RWPE2 (cell line): ENCODE measurements around the gene HSFX3.
"Not testable (repeated sequence)": the region's sequence is repeated elsewhere in the genome, so short reads cannot be mapped to it uniquely, and the experiment has no call there.

Experiments
- ATAC-seq: fragments of 200-7000 bp; cut with Tn5 transposase; 3 replicates; pipeline ENCODE4 v1.9.1; 2021; ENCODE audit warnings: low read depth
- DNase-seq: peaks from one replicate; pipeline ENCODE4 v3.0.0-alpha.2; 2020; ENCODE audit warnings: low spot score
- H3K27ac ChIP-seq: fragments of 450-650 bp; 2 replicates; pipeline ENCODE4 v1.5.1; 2017; ENCODE audit warnings: mild to moderate bottlenecking; ENCODE audit not compliant: poor library complexity, severe bottlenecking
- H3K27me3 ChIP-seq: fragments of 250-450 bp; sonication (Bioruptor Pico); 2 replicates; pipeline ENCODE4 v1.5.1; 2021; ENCODE audit warnings: mild to moderate bottlenecking, moderate library complexity; ENCODE audit not compliant: insufficient read depth, poor library complexity, severe bottlenecking
- H3K36me3 ChIP-seq: fragments of 250-450 bp; sonication (Bioruptor Pico); 2 replicates; pipeline ENCODE4 v1.5.1; 2020; ENCODE audit warnings: low read depth, mild to moderate bottlenecking, moderate library complexity
- H3K4me1 ChIP-seq: fragments of 250-450 bp; sonication (Bioruptor Pico); 2 replicates; pipeline ENCODE4 v1.5.1; 2021; ENCODE audit warnings: mild to moderate bottlenecking, moderate library complexity; ENCODE audit not compliant: insufficient read depth, poor library complexity, severe bottlenecking
- H3K4me3 ChIP-seq: fragments of 250-450 bp; sonication (Bioruptor Pico); 2 replicates; pipeline ENCODE4 v1.5.1; 2021; ENCODE audit warnings: mild to moderate bottlenecking, moderate library complexity; ENCODE audit not compliant: severe bottlenecking
- H3K9me3 ChIP-seq: fragments of 250-450 bp; sonication (Bioruptor Pico); 2 replicates; pipeline ENCODE4 v1.5.1; 2021; ENCODE audit warnings: mild to moderate bottlenecking, moderate library complexity; ENCODE audit not compliant: severe bottlenecking
- CTCF ChIP-seq: fragments of 450-650 bp; IDR thresholded peaks from one replicate; pipeline ENCODE4 v1.5.1; 2017; ENCODE audit warnings: mild to moderate bottlenecking, moderate library complexity; ENCODE audit not compliant: poor library complexity, severe bottlenecking

The HSFX3 gene

GRCh38 chrX:149532868-149533267, 16.9 kb downstream of the HSFX3 start:
- H3K27ac ChIP-seq, H3K27me3 ChIP-seq, H3K36me3 ChIP-seq: not testable (repeated sequence)

DNA sequence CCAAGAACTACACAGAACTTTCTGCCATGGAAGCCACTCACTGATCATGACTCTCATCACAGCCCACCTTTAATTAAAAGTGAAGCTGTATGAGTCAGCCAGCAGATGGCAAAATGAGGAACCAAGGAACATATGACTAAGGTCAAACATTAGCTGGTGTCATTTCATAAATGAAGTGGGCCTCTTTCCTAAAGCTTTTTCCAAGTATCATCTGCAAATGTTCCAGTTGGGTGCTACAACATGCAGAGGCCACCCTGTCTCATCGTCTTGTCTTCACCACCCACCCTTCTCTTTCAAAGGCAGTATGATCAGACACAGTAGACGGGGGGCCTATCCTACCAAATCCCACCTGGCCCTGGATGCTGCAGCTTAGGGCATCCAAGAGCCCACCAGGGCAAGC, 18.1 kb downstream of the HSFX3 start:
- H3K36me3 ChIP-seq = no peaks in the 10 kb centered on the region
- H3K4me3 ChIP-seq = no peak overlapping the region
- no peak overlapping the region for H3K27ac ChIP-seq
- H3K9me3 ChIP-seq = no peaks in the 10 kb centered on the region
- no peaks in the 10 kb centered on the region for H3K4me1 ChIP-seq
- H3K27me3 ChIP-seq = no peaks in the 10 kb centered on the region
- no peak for DNase-seq
- no peak for TF ChIP-seq CTCF
- no peak for ATAC-seq

More at GRCh38 chrX:149532868-149533267, 16.9 kb downstream of the HSFX3 start:
- DNase-seq, H3K4me3 ChIP-seq, ATAC-seq, H3K9me3 ChIP-seq, H3K4me1 ChIP-seq: not testable (repeated sequence)

GRCh38 chrX:149528381-149528780, 21.3 kb downstream of the HSFX3 start:
- no peak for TF ChIP-seq CTCF
- H3K9me3 ChIP-seq = no peaks in the 10 kb centered on the region
- H3K27ac ChIP-seq = no peak overlapping the region
- H3K36me3 ChIP-seq = no peaks in the 10 kb centered on the region
- no peak overlapping the region for H3K4me3 ChIP-seq
- H3K4me1 ChIP-seq = no peaks in the 10 kb centered on the region
- no peaks in the 10 kb centered on the region for H3K27me3 ChIP-seq
- ATAC-seq (no peak), DNase-seq (no peak)

DNA sequence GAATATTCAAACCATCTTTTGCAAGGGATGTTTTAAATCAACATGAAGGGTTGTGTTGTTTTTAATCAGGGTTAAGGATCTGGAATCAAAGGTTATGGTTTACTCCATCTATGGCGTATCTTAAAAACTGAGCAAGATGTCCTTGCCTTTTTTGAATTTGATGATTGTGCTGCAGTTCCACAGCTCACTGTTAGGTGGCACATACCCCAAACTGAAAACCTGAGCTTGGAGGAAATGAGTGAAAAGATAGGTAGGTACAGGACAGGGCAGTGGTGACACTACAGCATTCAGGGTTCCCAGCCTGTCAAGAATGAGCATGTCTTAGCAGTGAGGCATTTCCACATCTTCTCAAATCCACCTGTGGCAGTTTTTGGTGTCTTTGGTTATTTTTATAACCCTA, 22.0 kb downstream of the HSFX3 start:
- Histone ChIP-seq H3K27ac (no peak overlapping the region), H3K9me3 (no peaks in the 10 kb centered on the region), H3K4me1 (no peaks in the 10 kb centered on the region), H3K4me3 (no peak overlapping the region), H3K27me3 (no peaks in the 10 kb centered on the region), H3K36me3 (no peaks in the 10 kb centered on the region)
- ATAC-seq = peak; percentile 50; the same call in 2 of the 3 replicates
- TF ChIP-seq CTCF = peak; percentile 40
- no peak for DNase-seq

GRCh38 chrX:149526318-149527033, 23.2 kb downstream of the HSFX3 start:
- not testable (repeated sequence) for H3K27me3 ChIP-seq, H3K36me3 ChIP-seq, H3K4me3 ChIP-seq, DNase-seq, H3K9me3 ChIP-seq, H3K4me1 ChIP-seq, ATAC-seq, H3K27ac ChIP-seq

- H3K4me1 ChIP-seq, H3K36me3 ChIP-seq, H3K27ac ChIP-seq, H3K27me3 ChIP-seq, ATAC-seq, DNase-seq, H3K4me3 ChIP-seq, H3K9me3 ChIP-seq: not testable (repeated sequence)
Measured at GRCh38 chrX:149525903-149526302, 23.8 kb downstream of the HSFX3 start.

GRCh38 chrX:149525389-149525788, 24.3 kb downstream of the HSFX3 start:
- not testable (repeated sequence) for H3K36me3 ChIP-seq, H3K4me1 ChIP-seq, H3K27me3 ChIP-seq, H3K27ac ChIP-seq, H3K9me3 ChIP-seq, H3K4me3 ChIP-seq, DNase-seq
- peak; percentile 92 for ATAC-seq
